Panc1 (cell line): Measurements from ENCODE around the gene THAP10. TPM values are rescaled to one million over a fixed set of nuclear protein-coding genes. Genes with fewer than 3 reads are reported as not detected.

Experiments used
- ATAC-seq: fragments of 200-7000 bp; cut with Tn5 transposase; 2 replicates; pipeline ENCODE4 v1.9.1; 2020; ENCODE audit warnings: mild to moderate bottlenecking, moderate library complexity
- BruUV-seq: library from RNA; stranded (reverse); fragments of 400-500 nt; replicated peaks from 2 replicates; lab custom pipeline; 2021; lab: Mats Ljungman, UMichigan
- CTCF ChIA-PET: fragments of 300-600 bp; sonication (Branson Sonifier 250); formaldehyde crosslinking; loops from one replicate; lab custom pipeline; 2022; ENCODE audit warnings: antibody characterized with exemption; lab: Charles Lee
- POLR2A ChIA-PET: fragments of 300-600 bp; sonication (Branson Sonifier 250); formaldehyde crosslinking; loops from one replicate; lab custom pipeline; 2022; ENCODE audit warnings: antibody characterized with exemption; lab: Charles Lee
- DNase-seq: peaks from one replicate; pipeline ENCODE4 v3.0.0-alpha.2; 2010; ENCODE audit warnings: low read depth, low spot score
- H3K27ac ChIP-seq: 2 replicates; pipeline ENCODE4 v1.5.1; 2011; ENCODE audit warnings: mild to moderate bottlenecking, low read length, inconsistent platforms
- H3K27me3 ChIP-seq: fragments of 200-500 bp; sonication (Bioruptor generic); 2 replicates; pipeline ENCODE4 v1.6.0; 2014; ENCODE audit warnings: low read length, inconsistent platforms; ENCODE audit not compliant: control insufficient read depth, insufficient read depth
- H3K36me3 ChIP-seq: fragments of 200-500 bp; sonication (Bioruptor generic); 2 replicates; pipeline ENCODE4 v1.5.1; 2014; ENCODE audit warnings: inconsistent platforms, mild to moderate bottlenecking, low read length, moderate library complexity; ENCODE audit not compliant: control insufficient read depth, insufficient read depth
- H3K4me1 ChIP-seq: 2 replicates; pipeline ENCODE4 v1.5.1; 2011; ENCODE audit warnings: inconsistent platforms, mild to moderate bottlenecking, low read length, moderate library complexity; ENCODE audit not compliant: control insufficient read depth, insufficient read depth
- H3K4me3 ChIP-seq, 2 experiments: 2 replicates each; pipeline ENCODE4 v1.5.1; 2011 to 2012; ENCODE audit warnings: low read depth in 2 of 2, low read length in 2 of 2, mild to moderate bottlenecking in 2 of 2, inconsistent platforms in 1 of 2, moderate library complexity in 1 of 2
- H3K9me3 ChIP-seq: fragments of 200-500 bp; sonication (Bioruptor generic); 2 replicates; pipeline ENCODE4 v1.5.1; 2014; ENCODE audit warnings: low read depth, mild to moderate bottlenecking, inconsistent platforms, low read length, moderate library complexity; ENCODE audit not compliant: control insufficient read depth, insufficient read depth
- POLR2AphosphoS5 ChIP-seq: IDR thresholded peaks from 2 replicates; pipeline ENCODE4 v1.6.1; 2012; ENCODE audit warnings: mild to moderate bottlenecking, low read depth, low read length, moderate library complexity
- SIN3A ChIP-seq: IDR thresholded peaks from 2 replicates; pipeline ENCODE4 v1.6.1; 2012; ENCODE audit warnings: low read depth, mild to moderate bottlenecking, low read length, moderate library complexity, borderline replicate concordance; ENCODE audit not compliant: insufficient read depth
- TCF7L2 ChIP-seq: IDR thresholded peaks from 2 replicates; pipeline ENCODE4 v1.6.1; 2011; ENCODE audit warnings: mild to moderate bottlenecking, low read depth, low read length, inconsistent platforms
- in situ Hi-C: cut with HindIII; loops from 2 replicates; pipeline ENCODE4 v1.10.0; 2016; ENCODE audit warnings: low sequenced_read_pairs, low pct_unique_long_range_greater_than_20kb
- intact Hi-C: fragments of 100-400 bp; cut with micrococcal nuclease; formaldehyde crosslinking; loops from one replicate; pipeline ENCODE4 v1.10.0; 2022; ENCODE audit not compliant: unreplicated experiment
- total RNA-seq: library from RNA; stranded (reverse); gene quantifications from one replicate; pipeline ENCODE4 v1.2.1, GENCODE V29; 2021; ENCODE audit not compliant: unreplicated experiment
- TF ChIP-seq, protein P1 (sequence below): fragments of 450-650 bp; IDR thresholded peaks from 2 replicates; pipeline ENCODE4 v1.5.1; 2017; ENCODE audit warnings: mild to moderate bottlenecking
- TF ChIP-seq, protein P2 (sequence below), 2 experiments: IDR thresholded peaks; 2 replicates each; pipeline ENCODE4 v1.6.1; 2011 to 2012; ENCODE audit warnings: low read depth in 2 of 2, control low read depth in 1 of 2, low read length in 1 of 2, mild to moderate bottlenecking in 1 of 2, moderate library complexity in 1 of 2; ENCODE audit not compliant: insufficient read depth in 1 of 2

Gene THAP10
- total RNA-seq, 1 experiment from 2014 or later = 6.7 TPM

DNA sequence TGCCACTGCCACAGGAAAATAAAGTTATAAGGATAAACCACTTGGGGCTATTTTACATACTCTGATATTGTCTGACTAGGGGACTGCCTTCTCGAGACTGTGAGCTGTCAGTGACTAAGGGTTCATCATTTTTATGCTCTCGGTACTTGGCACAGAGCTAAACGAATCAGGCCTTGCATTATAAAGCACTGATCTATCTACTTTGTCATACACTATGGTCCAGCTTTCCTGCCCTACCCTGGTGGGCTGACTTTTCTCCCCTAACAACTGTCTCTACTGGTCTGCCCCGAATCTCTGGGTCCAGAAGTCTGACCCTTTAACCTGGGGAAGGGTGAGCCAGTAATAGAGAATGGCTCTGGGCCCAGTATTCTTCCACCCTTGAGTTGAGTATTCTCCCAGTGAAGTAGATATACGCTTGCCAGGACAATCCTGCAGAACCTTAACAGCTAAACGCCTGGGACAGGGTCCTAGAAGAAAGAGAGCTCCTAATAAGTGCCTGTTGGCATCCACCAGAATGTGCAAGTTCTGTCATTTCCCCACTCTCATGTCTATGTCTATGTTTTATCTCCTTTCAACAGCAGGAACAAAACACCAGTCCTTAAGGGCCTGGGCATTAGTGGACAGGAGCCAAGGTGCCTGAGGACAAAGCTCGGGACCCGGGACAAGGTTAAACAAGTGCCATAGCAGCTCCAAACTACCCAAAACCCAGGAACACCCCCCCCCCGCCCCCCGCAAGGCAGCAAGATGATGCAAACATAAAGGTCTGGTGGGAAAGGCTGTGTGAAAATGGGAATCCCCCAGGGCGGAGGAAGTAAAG, 39.5 kb downstream of the THAP10 start:
- Histone ChIP-seq H3K27ac (peak overlapping the region; percentile 90), H3K4me1 (peaks cover 28% of the 10 kb centered on the region), H3K27me3 (no peaks in the 10 kb centered on the region), H3K9me3 (no peaks in the 10 kb centered on the region), H3K36me3 (peaks cover 5% of the 10 kb centered on the region), H3K4me3 (peak overlapping the region; percentile 86 to 93)
- ATAC-seq (no peak), DNase-seq (no peak)
- in situ Hi-C loops (no loop called here), intact Hi-C loops (no loop called here)
- no peak for TF ChIP-seq SIN3A
- no peak for TF ChIP-seq POLR2AphosphoS5
- CTCF ChIA-PET = interaction anchor here (0.6 to 1.6 kb wide), 2 partner anchors 9 to 22 kb away, joined by 3 to 10 read pairs; no protein-coding TSS in a partner anchor
- BruUV-seq = no TSS peak
- POLR2A ChIA-PET = interaction anchor here (0.5 to 0.7 kb wide), 2 partner anchors 9 to 11 kb away, joined by 4 to 9 read pairs; no protein-coding TSS in a partner anchor

DNA sequence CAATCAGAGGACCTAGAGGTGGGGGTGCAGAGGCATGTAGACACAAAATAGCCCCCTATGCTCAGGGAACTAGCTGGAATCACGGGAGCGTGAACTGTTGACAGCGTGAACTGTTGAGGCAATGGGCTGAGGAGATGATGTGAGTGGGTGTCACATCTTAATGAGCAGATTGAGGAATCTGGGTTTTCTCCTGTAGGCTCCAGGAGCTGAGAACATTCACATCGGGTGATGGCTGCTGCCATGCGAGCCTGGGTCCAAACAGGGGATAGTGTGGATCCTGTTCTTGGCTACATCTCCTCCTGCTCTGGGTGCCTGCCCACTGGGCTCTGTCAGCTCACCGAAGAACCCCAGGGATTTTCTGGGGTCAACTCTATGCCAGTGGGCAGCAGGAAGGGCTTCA, 40.3 kb downstream of the THAP10 start:
- no peak for DNase-seq
- intact Hi-C loops = no loop called here
- peaks cover 26% of the 10 kb centered on the region for H3K4me1 ChIP-seq
- POLR2A ChIA-PET = no interaction called here
- TF ChIP-seq, protein P1, sequence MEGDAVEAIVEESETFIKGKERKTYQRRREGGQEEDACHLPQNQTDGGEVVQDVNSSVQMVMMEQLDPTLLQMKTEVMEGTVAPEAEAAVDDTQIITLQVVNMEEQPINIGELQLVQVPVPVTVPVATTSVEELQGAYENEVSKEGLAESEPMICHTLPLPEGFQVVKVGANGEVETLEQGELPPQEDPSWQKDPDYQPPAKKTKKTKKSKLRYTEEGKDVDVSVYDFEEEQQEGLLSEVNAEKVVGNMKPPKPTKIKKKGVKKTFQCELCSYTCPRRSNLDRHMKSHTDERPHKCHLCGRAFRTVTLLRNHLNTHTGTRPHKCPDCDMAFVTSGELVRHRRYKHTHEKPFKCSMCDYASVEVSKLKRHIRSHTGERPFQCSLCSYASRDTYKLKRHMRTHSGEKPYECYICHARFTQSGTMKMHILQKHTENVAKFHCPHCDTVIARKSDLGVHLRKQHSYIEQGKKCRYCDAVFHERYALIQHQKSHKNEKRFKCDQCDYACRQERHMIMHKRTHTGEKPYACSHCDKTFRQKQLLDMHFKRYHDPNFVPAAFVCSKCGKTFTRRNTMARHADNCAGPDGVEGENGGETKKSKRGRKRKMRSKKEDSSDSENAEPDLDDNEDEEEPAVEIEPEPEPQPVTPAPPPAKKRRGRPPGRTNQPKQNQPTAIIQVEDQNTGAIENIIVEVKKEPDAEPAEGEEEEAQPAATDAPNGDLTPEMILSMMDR = no peak
- TF ChIP-seq TCF7L2 (no peak), SIN3A (no peak), POLR2AphosphoS5 (no peak)
- TF ChIP-seq, protein P2, sequence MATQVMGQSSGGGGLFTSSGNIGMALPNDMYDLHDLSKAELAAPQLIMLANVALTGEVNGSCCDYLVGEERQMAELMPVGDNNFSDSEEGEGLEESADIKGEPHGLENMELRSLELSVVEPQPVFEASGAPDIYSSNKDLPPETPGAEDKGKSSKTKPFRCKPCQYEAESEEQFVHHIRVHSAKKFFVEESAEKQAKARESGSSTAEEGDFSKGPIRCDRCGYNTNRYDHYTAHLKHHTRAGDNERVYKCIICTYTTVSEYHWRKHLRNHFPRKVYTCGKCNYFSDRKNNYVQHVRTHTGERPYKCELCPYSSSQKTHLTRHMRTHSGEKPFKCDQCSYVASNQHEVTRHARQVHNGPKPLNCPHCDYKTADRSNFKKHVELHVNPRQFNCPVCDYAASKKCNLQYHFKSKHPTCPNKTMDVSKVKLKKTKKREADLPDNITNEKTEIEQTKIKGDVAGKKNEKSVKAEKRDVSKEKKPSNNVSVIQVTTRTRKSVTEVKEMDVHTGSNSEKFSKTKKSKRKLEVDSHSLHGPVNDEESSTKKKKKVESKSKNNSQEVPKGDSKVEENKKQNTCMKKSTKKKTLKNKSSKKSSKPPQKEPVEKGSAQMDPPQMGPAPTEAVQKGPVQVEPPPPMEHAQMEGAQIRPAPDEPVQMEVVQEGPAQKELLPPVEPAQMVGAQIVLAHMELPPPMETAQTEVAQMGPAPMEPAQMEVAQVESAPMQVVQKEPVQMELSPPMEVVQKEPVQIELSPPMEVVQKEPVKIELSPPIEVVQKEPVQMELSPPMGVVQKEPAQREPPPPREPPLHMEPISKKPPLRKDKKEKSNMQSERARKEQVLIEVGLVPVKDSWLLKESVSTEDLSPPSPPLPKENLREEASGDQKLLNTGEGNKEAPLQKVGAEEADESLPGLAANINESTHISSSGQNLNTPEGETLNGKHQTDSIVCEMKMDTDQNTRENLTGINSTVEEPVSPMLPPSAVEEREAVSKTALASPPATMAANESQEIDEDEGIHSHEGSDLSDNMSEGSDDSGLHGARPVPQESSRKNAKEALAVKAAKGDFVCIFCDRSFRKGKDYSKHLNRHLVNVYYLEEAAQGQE (IDR thresholded peaks at IDR 0.05; ENCODE audit: insufficient read depth in 1 of 2, low read depth in 2 of 2, low read length in 1 of 2) = no peak
- CTCF ChIA-PET = interaction anchor here (1.6 kb wide), 1 partner anchor 23 kb away, joined by 10 read pairs; no protein-coding TSS in a partner anchor
- H3K4me3 ChIP-seq = peak overlapping the region; percentile 86 to 93; a peak in 2 of 4 replicates
- peaks cover 5% of the 10 kb centered on the region for H3K36me3 ChIP-seq
- peak overlapping the region; percentile 90 for H3K27ac ChIP-seq
- no peaks in the 10 kb centered on the region for H3K9me3 ChIP-seq
- in situ Hi-C loops = no loop called here
- no peak for ATAC-seq
- no TSS peak for BruUV-seq
- no peaks in the 10 kb centered on the region for H3K27me3 ChIP-seq
